NCI-H2107 treated with DMSO at 0.1 percent for 48 hours (cell line): ENCODE data around the gene CLCN6.

Experiments used
- DNase-seq: peaks from one replicate; lab custom pipeline; 2025; ENCODE audit not compliant: unreplicated experiment; lab: John Stamatoyannopoulos, UW

Gene CLCN6, protein sequence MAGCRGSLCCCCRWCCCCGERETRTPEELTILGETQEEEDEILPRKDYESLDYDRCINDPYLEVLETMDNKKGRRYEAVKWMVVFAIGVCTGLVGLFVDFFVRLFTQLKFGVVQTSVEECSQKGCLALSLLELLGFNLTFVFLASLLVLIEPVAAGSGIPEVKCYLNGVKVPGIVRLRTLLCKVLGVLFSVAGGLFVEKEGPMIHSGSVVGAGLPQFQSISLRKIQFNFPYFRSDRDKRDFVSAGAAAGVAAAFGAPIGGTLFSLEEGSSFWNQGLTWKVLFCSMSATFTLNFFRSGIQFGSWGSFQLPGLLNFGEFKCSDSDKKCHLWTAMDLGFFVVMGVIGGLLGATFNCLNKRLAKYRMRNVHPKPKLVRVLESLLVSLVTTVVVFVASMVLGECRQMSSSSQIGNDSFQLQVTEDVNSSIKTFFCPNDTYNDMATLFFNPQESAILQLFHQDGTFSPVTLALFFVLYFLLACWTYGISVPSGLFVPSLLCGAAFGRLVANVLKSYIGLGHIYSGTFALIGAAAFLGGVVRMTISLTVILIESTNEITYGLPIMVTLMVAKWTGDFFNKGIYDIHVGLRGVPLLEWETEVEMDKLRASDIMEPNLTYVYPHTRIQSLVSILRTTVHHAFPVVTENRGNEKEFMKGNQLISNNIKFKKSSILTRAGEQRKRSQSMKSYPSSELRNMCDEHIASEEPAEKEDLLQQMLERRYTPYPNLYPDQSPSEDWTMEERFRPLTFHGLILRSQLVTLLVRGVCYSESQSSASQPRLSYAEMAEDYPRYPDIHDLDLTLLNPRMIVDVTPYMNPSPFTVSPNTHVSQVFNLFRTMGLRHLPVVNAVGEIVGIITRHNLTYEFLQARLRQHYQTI

DNA sequence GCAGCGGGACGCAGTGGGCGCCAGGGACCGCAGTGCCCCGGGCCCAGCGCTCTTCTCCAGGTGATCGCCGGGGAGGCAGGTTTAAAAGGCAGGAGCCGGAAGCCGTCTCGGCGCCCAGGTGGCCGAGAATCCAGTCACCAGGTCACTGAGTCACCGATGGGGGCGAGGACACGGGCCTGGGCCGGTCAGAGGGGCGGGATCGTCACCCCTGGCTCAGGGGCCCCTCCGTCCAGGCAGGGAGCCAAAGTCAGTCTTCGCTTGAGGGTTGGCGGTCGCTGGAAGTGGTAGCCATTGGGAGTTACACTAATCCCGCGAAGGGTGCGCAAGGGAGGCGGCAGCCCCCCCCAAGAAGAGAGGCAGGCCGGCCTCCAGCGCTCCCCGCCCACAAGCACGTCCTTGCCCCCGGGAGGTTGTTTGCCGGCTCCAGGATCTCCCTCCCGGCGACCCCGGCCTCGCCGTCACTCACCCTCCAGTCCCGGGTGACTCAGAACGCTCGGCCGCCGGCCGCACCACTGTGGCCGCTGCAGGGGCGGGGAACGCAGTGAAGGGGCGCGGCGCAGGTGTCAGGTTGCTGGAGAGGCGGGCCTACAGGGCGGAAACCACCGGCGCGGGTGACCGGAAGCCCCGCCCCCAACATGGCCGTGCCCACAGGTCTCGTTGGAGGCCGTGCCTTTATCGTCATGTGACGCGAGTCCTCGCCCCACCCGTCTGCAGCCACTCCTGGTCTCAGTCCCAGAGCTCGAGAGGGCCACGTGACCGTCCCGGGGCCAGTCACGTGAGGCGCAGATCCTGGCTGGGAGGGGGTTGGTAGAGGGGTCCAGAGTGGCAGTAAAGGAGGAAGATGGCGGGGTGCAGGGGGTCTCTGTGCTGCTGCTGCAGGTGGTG is at the start of gene CLCN6, which contains the start of gene MTHFR:
Gene CLCN6, plus strand, starts transcription at position 770 of the 885 bp plus-strand sequence. Its CDS starts 72 bp downstream, at position 842.
Gene MTHFR, minus strand, starts transcription at position 543 of the 885 bp plus-strand sequence. CDS start 2,848 bp downstream, outside the sequence.
- peak; percentile 97 for DNase-seq

DNA sequence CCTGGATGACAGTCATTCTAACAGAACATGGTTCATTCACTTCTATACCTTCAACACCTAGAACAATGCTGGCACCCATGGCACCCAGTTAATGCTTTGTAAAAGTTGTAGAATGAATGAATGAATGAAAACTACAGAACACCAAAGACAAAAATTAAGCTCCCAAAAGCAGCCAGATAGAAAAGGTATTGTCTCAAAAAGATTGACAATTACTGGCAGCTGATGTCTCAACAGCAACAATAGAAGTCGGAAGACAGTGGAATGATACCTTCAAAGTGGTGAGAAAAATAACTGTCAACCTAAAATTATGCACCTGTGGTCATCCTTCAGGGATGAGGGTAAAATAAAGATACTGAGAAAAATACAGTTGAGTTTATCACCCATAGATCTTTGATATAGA is 48.9 kb upstream of the CLCN6 start:
- DNase-seq: no peak

DNA sequence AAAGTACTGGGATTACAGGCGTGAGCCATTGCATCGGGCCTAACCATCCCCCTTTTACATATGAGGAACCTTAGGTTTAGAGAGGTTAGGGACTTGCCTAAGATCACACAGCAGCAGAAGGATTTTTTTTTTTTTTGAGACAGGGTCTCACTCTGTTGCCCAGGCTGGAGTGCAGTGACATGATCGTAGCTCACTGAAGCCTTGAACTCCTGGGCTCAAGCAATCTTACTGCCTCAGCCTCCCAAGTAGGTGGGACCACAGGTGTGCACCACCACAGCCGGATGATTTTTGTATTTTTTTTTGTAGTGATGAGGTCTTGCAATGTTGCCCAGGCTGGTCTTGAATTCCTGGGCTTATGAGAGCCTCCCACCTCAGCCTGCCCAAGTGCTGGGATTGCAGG is 46.2 kb upstream of the CLCN6 start:
- no peak for DNase-seq

DNA sequence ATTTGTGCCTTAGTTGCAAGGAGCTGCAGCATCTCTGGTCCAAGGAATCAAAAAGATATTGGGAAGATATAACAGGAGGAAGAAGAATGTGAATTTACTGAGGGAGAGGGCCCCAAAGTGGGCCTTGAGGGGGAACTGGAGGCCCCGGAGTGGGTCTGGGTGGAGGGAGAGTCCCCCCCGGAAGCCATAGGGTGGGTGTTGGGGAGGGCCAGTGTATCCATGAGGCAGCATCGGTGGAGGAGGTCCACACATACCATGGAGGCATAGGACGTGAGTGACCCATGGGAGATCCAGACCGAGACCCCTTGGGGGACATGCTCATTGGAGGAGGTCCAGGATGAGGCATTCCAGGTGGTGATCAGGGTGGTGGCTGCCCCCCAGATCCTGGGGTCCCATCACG is 44.7 kb upstream of the CLCN6 start:
- no peak for DNase-seq

DNA sequence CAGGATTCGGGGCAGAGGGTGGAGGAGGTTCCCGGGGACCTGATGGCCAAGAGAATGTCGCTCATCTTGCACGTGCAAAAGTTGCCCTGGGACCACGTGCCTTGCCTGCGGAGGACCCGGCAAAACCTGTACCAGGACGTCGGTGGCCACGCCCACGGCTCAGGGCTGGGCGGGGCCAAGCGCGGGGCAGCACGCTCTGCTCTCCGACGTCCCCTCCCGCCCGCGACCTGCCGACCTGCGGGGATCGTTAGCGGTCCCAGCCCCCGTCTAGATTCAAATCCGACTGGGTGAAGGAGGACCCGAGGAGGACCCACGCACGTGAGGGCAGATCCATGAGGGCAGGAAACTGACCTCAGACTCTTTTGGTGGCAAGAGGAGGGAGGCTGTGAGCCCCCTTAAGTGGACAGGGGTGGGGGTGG is 44.0 kb upstream of the CLCN6 start, which contains the start of gene C1orf167:
Gene C1orf167, plus strand, starts transcription at position 206 of the 419 bp plus-strand sequence. CDS start 2,208 bp downstream, outside the sequence.
- no peak for DNase-seq

DNA sequence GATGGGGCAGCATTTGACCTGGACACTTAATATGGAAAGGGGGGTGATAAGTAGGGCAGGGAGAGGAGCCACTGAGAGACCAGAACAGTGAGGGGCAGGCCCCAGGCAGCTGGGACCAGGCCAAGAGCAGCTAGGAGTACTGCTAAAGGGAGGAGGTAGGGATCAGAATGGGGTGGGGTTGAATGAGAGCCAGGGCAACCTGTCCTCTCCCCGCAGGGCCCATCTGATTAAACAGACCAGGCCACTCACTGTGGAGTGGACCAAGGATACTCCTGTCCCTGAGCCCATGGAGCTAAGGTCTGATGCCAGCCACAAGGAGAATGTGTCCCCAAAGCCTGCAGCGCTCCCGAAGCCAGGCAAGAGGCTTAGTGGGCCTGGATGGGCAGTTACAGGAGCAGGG is 41.9 kb upstream of the CLCN6 start:
- DNase-seq: no peak

DNA sequence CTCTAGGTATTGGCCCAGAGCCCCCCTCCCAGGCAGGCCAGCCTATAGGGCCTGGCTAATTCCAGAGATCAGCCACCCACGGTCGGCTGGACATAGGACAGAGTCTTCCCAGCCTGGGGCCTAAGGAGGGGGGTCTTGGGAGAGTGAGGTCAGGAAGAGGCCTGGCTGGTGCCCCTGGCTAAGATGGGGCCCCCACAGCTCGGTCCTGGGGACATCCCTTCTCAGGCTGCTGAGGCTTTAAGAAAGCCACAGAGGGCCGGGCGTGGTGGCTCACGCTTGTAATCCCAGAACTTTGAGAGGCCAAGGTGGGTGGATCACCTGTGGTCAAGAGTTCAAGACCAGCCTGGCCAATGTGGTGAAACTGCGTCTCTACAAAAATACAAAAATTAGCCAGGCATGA is 41.5 kb upstream of the CLCN6 start:
- DNase-seq: no peak

DNA sequence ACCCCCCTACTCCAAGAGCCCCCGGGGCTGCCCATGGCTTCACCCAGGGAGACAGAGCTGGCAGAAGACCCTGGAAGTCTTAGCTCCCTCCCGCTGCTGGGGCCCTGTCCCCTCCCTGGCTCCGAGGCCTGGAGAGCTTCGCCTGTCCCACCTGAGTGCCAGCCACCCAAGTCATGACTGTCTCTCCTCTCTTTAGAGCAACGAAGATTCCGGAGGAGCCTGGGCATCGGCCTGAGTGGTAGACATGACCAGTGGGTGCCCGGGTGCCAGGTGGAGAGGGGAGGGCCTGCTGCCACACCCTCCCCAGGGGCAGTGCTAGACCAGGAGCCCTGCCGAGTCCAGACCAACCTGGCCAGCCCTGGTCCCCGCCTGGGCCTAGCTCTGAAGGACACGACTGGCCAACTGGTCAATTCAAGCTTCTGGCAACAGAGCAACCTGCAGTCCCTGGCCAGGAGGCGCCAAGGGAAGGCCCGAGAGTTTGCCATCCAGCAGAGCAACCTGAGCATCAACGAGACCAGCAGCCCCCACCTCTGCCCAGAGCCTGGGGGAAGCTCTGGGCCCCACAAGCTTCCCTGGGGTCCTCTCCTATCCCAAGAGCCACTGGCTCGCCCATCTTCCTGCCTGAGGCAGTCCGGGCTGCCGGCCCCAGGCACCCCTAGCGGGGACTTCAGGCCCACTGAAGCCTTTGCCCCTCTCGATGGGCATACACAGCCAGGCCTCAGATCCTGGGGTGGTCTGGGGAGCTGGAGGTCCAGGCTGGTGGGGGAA is 40.1 kb upstream of the CLCN6 start:
- DNase-seq: no peak

DNA sequence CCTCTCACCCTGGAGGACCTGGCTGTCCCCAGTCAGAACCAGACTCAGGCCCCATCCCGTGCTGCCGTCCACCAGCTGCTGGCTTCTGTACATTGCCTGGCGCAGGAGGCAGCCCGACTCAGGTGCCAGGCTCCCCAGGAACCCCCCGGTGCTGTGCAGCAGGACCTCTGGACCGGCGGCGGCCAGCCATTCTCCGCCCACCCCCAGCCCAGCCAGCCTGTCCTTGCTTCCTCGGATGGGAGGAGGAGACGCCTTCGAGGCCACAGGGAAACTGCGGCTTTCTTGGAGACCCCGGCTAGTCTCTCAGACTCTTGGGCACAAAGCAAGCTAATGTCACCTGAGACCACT is 39.6 kb upstream of the CLCN6 start:
- DNase-seq: no peak

DNA sequence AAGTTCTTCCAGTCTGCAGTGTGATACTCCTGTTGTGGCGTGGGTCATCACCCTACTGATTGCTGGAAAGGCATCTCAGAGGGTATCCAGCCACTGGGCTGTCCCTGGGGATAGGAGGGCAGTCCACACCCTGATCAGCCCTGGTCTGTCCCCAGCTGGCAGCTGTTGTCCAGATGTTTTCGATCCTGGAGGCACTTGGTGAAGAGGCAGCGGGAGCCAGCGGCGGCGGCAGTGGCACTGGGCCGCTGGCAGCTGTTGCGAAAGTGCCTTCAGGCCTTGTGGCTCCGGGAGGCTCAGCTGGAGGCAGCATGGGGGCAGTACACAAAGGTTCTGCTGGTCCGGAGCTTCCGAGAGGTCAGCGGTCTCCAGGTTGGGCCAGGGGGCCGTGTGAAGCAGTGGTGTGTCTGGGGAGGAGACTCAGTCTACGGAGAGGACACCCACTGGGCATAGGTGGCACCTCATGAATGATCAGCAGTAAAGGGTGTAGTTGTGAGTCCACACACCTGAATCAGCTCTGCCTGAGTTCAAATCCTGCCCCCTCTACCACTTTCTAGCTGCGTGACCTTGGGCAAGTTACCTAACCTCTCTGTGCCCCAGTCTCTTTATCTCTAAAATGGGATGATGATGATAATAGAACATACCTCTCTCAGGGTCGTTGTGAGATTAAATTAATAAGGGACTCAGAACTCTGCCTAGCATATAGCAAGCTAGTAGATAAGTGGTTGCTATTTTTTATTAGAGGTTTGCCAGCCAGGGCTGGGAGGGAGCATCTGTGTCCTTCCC is 37.9 kb upstream of the CLCN6 start:
- no peak for DNase-seq

DNA sequence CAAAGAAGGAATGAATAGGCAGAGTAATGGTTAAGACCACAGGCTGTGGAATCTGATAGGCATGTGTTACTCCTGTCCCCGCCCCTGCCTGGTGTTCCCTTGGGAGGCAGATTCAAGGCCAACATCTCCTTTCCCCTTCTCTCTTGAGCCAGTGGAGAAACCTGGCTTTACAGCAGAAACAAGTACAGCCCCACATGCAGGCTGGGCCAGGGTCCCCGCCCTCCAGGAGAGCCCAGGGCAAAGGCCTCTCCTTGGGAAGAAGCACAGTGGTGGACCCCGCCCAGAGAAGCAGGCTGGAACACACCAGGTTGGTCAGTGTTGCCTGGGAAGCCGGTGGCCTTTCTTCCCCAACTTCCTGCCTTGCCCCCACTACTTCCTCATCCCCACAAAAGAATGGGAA is 37.2 kb upstream of the CLCN6 start:
- DNase-seq: no peak

DNA sequence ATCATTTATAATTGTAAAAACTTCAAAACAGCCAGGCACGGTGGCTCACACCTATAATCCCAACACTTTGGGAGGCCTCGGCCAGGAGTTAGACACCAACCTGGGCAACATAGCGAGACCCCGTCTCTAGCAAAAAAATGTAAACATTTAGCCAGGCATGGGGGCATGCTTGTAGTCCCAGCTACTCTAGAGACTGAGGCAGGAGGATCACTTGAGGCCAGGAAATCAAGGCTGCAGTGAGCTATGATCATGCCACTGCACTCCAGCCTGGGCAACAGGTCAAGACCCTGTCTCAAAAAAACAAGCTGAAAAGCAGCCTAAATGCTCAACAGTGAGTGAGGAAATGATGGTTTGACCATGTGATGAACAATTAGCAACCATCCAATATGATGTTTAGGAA is 36.7 kb upstream of the CLCN6 start:
- DNase-seq: no peak

DNA sequence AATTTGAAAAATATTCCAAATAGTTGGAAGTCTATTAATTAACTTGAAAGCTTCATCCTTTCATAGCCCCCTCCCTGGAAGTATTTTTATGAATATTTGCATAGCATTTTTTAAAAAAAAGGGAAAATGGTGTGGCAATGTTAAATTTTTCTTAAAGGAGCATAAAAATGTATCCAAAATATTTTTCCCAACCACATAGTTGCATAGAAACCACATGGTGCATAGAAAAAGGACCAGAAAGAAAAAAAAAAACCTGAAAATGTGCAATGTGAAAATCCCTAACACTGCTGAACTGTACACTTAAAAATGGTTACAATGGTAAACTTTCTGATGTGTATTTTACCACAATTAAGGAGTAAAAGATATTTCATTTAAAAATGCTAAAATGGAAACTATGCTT is 36.0 kb upstream of the CLCN6 start:
- DNase-seq: no peak

DNA sequence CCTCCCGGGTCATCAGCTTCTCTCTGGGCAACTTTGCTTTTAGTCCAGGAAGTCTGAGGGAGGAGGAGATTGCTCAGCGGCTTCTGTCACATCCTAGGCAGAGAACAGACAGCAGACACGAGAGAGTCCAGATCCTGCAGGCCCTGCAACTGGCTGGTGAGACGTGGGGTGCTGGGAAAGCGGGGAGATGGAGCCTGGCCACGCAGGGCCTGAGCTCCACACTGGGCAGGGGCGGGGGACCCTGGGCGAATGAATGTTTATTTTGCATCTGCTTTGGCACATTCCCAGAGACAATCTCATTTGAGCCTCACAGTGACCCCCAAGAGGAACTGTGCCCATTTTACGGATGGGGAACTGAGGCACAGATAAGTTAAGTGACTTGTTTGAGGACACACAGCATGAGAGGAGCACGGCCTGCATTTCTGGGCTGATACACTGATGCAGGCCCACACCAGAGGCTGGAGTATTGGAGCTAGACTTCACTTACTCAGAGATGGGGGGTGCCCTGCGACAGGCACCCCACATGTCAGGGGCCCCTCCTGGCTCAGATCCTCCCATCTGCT is 34.4 kb upstream of the CLCN6 start:
- no peak for DNase-seq

DNA sequence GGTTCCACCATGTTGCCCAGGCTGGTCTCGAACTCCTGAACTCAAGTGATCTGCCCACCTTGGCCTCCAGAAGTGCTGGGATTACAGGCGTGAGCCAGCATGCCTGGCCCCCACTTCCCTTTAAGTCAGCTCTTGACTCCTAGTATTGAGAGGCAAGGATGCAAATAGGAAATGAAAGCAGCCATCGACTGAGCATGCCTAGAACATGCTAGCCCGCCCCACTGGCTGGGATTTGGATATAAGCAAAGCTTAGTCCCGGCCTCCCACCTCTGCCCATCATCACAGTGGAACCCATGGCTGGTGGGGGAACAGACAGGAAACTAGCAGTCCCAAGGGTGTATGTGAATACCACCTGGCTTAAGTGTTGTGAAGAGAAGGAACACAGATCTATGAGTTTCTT is 33.5 kb upstream of the CLCN6 start:
- no peak for DNase-seq

DNA sequence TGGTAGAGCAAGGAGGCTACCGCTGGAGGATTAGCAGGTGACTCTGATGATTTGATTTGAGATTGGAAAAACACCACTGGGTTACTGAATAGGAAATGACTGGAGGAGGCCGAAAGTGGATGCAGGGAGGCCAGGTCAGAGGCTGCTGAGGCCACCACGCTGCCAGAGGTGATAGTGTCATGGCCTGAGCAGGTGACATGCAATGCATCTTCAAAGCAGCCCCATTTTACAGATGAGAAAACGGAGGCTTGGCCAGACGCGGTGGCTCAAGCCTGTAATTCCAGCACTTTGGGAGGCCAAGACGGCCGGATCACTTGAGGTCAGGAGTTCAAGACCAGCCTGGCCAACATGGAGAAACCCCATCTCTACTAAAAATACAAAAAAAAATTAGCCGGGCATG is 31.2 kb upstream of the CLCN6 start:
- DNase-seq: no peak

DNA sequence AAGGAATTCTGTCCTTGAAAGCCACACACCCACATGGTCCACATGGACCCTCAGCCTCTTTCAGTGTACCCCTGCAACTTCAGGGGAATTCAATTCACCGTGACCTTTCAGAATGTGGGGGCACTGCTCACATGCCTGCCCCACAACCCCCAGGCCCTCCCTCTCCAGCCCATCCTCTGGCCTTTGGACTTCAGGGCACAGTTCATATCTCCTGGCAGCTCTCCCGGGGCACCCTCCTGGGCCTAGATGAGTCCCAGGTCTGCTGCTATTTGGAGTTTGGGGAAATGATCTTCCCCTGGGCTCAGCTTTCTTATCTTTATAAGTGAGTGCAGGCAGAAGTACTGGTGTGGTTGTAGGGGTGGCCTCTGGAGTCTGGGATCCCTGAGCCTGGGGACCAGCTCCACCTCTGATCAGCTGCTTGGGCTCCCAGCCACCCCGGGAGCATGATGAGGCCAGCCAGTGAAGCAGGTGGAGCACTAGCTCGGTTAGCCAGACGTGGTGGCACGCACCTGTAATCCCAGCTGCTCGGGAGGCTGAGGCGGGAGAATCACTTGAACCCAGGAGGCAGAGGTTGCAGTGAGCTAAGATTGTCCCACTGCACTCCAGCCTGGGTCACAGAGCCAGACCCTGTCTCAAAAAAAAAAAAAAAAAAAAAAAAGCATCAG is 28.2 kb upstream of the CLCN6 start:
- DNase-seq: no peak

DNA sequence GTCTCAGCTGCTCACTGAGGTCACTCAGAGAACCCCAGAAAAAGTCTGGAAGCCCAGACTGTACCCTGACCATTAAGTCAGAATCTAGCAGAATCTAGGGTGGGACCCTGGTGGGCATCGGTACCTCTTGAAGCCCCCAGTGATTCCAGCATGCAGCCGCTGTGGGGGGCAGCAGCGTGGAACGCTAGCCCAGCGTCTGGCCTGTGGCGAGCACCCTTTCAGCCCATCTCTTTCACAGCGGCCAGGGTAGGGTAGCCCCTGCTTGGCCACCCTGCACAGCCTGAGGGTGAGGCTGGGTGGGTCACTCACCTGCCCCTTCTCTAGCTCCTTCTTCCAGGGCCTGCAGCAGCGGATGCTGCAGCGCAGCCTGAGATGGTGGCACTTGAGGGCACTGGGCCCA is 27.7 kb upstream of the CLCN6 start:
- DNase-seq: no peak
